ENCODE results near the gene CHCHD3. TPM values are rescaled to one million over a fixed set of nuclear protein-coding genes. Genes with fewer than 3 reads are reported as not detected.

CHCHD3 gene
- total RNA-seq, 1 donor from 2014 or later = 107 TPM

GRCh38 chr7:132891554-132891953, 190.3 kb downstream of the CHCHD3 start:
- Mint-ChIP-seq H3K36me3 (ENCODE audit: low read depth) (peaks cover 34% of the 10 kb centered on the region), H3K27ac (ENCODE audit: unreplicated experiment) (no peak overlapping the region), H3K4me3 (no peak overlapping the region), H3K27me3 (ENCODE audit: low read depth) (no peaks in the 10 kb centered on the region), H3K9me3 (peaks cover 10% of the 10 kb centered on the region), H3K4me1 (no peaks in the 10 kb centered on the region)
- no peak for TF ChIP-seq CTCF (conservative IDR thresholded peaks at IDR 0.05)
- no peak for DNase-seq (ENCODE audit: low read depth, low spot score)

- no peaks in the 10 kb centered on the region for H3K9me3 Mint-ChIP-seq
- no peak overlapping the region for H3K27ac Mint-ChIP-seq (ENCODE audit: unreplicated experiment)
- no peak overlapping the region for H3K4me3 Mint-ChIP-seq
- peaks cover 14% of the 10 kb centered on the region for H3K4me1 Mint-ChIP-seq
- TF ChIP-seq CTCF (conservative IDR thresholded peaks at IDR 0.05) = no peak
- H3K27me3 Mint-ChIP-seq (ENCODE audit: low read depth) = no peaks in the 10 kb centered on the region
- H3K36me3 Mint-ChIP-seq (ENCODE audit: low read depth) = peaks cover 9% of the 10 kb centered on the region
- DNase-seq (ENCODE audit: low read depth, low spot score) = no peak
Measured at GRCh38 chr7:132882714-132883428, 199.0 kb downstream of the CHCHD3 start.

GRCh38 chr7:132881317-132881716, 200.6 kb downstream of the CHCHD3 start:
- no peaks in the 10 kb centered on the region for H3K27me3 Mint-ChIP-seq (ENCODE audit: low read depth)
- DNase-seq (ENCODE audit: low read depth, low spot score) = no peak
- no peak overlapping the region for H3K4me3 Mint-ChIP-seq
- no peaks in the 10 kb centered on the region for H3K9me3 Mint-ChIP-seq
- H3K4me1 Mint-ChIP-seq = peaks cover 29% of the 10 kb centered on the region
- no peak for TF ChIP-seq CTCF (conservative IDR thresholded peaks at IDR 0.05)
- H3K36me3 Mint-ChIP-seq (ENCODE audit: low read depth) = peaks cover 9% of the 10 kb centered on the region
- no peak overlapping the region for H3K27ac Mint-ChIP-seq (ENCODE audit: unreplicated experiment)

- no peaks in the 10 kb centered on the region for H3K27me3 Mint-ChIP-seq (ENCODE audit: low read depth)
- no peak overlapping the region for H3K4me3 Mint-ChIP-seq
- no peak for TF ChIP-seq CTCF (conservative IDR thresholded peaks at IDR 0.05)
- peaks cover 7% of the 10 kb centered on the region for H3K36me3 Mint-ChIP-seq (ENCODE audit: low read depth)
- no peak for DNase-seq (ENCODE audit: low read depth, low spot score)
- H3K9me3 Mint-ChIP-seq = no peaks in the 10 kb centered on the region
- H3K27ac Mint-ChIP-seq (ENCODE audit: unreplicated experiment) = no peak overlapping the region
- H3K4me1 Mint-ChIP-seq = peaks cover 37% of the 10 kb centered on the region
Measured at GRCh38 chr7:132879579-132879978, 202.3 kb downstream of the CHCHD3 start.

- no peaks in the 10 kb centered on the region for H3K27me3 Mint-ChIP-seq (ENCODE audit: low read depth)
Measured at GRCh38 chr7:132878204-132878919, 203.5 kb downstream of the CHCHD3 start.

More at GRCh38 chr7:132878204-132878919, 203.5 kb downstream of the CHCHD3 start:
- no peak overlapping the region for H3K27ac Mint-ChIP-seq (ENCODE audit: unreplicated experiment)
- no peaks in the 10 kb centered on the region for H3K9me3 Mint-ChIP-seq
- DNase-seq (ENCODE audit: low read depth, low spot score) = no peak
- TF ChIP-seq CTCF (conservative IDR thresholded peaks at IDR 0.05) = no peak
- peaks cover 37% of the 10 kb centered on the region for H3K4me1 Mint-ChIP-seq
- peaks cover 3% of the 10 kb centered on the region for H3K36me3 Mint-ChIP-seq (ENCODE audit: low read depth)
- no peak overlapping the region for H3K4me3 Mint-ChIP-seq

Measured in neural crest cell (in vitro differentiated cells).